Stimulated activated CD8-positive, alpha-beta memory T cell treated with anti-CD3 and anti-CD28 coated beads, Interleukin-15, amount 100 ng/mL, for 24 hours (primary cell): ENCODE data around the gene BCL10.

ENCODE experiments used
- DNase-seq: peaks from one replicate; pipeline ENCODE4 v3.0.0-alpha.2; 2020; ENCODE audit warnings: low read depth

Gene BCL10

DNA sequence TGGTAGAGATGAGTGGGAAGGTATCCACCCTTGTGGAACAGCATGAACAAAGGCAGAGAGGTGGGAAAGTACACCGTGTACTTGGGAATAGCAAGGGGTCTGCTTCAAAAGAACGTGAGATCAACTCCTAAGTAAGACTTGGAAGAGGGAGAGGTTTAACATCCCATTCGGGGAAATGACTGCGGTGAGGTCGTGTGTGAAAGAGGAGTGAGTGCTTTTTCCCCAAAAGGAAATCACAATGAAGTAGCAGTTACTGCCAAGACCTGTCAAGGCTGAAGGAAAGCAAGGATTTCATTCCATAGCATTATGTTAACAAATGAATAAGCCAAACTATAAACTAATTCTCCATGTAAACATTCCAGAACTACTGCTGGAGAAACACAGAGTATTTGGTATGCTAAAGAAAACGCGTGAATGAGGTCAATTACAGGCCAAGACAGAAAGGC lies 55.7 kb downstream of the BCL10 start:
- no peak for DNase-seq

DNA sequence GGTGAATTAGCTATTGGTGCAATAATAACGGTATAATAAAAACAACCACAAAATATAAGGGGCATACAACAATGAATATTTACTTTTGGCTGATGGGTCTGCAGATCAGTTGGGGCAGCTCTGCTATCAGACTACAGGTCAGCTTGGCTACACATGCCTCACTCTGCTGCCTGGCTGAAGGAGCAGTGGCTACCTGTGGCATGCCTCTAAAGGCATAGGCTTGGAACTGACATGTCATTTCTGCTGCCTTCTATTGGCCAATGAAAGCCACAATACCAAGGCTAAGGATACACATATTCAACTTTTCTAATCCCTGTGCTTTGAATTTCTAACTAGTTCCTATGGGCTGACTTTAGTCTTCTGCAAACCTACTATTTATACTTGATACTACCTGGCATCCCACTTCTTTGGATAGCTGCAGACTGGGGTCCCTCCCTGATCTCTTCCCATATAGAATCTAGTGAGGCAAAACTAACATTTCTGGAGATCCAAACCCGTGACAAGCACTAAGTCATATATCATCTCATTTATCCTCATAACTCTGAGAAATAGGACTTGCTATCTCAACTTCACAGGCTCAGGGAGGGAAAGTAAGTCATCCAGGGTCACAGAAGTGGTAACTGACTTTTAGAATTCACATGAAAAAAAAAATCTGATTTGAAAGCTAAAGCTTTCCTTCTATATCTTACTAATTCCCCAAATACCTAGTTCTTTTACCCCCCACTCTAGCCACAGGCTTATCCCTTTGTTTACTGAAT lies 56.4 kb downstream of the BCL10 start:
- no peak for DNase-seq

DNA sequence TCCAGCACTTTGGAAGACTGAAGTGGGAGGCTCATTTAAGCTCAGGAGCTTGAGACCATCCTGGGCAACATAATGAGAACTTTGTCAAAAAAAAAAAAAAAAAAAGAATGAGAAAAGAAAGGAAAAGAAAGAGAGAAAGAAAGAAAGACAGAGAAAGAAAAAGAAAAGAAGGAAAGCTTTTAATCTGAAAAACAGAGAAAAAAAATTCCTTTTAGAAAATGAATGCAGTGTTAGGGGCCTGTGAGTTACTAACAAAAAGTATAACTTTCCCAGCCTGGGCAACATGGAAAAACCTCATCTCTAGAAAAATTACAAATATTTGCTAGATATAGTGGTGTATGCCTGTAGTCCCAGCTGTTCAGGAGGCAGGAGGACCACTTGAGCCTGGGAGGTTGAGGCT lies 59.7 kb downstream of the BCL10 start:
- DNase-seq, result no peak
